ENCODE results near the gene BICRA. TPM values are rescaled to one million over a fixed set of nuclear protein-coding genes. Genes with fewer than 3 reads are reported as not detected.

BICRA gene
- total RNA-seq, 1 donor from 2014 or later = 15.9 TPM

DNA sequence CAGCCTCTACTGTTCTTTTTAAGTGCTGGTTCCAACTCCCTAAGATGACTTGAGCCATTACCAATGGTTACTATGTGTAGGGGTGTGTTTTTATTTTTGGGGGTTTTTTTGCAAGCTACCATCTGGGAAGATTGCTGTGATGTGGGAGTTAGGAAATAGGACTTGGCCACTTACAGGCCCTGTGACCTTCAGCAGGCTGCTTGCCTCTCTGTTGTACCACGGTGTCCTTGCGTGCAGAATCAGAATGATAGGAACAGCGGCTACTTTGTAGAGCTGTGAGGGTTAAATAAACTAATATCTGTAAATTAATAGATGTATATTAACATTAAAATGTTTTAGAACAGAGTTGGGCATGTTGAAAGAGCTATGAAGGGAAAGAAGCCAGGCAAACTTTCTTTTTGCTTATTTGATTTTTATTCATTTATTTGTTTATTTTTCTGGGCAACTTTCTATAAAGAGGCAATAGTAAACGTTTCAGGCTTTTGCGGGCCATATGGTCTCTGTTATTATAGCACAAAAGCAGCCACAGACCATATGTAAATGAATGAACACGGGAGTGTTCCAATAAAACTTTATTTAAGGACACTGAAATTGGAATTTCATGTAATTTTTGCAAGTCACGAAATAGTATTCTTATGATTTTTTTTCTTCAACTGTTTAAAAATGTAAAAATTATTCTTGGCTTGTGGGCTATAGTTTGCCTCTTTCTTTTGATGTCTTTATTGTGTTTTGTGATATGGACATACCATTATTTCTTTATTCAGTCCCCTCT, 77.9 kb downstream of the BICRA start:
- H3K27ac ChIP-seq = no peak overlapping the region
- TF ChIP-seq, protein P1, sequence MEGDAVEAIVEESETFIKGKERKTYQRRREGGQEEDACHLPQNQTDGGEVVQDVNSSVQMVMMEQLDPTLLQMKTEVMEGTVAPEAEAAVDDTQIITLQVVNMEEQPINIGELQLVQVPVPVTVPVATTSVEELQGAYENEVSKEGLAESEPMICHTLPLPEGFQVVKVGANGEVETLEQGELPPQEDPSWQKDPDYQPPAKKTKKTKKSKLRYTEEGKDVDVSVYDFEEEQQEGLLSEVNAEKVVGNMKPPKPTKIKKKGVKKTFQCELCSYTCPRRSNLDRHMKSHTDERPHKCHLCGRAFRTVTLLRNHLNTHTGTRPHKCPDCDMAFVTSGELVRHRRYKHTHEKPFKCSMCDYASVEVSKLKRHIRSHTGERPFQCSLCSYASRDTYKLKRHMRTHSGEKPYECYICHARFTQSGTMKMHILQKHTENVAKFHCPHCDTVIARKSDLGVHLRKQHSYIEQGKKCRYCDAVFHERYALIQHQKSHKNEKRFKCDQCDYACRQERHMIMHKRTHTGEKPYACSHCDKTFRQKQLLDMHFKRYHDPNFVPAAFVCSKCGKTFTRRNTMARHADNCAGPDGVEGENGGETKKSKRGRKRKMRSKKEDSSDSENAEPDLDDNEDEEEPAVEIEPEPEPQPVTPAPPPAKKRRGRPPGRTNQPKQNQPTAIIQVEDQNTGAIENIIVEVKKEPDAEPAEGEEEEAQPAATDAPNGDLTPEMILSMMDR (IDR thresholded peaks at IDR 0.05) = no peak
- intact Hi-C loops (cut with DNase I) = no loop called here
- ATAC-seq (no peak), DNase-seq (no peak)
- H3K36me3 ChIP-seq = peaks cover 21% of the 10 kb centered on the region
- no peaks in the 10 kb centered on the region for H3K4me1 ChIP-seq
- no peaks in the 10 kb centered on the region for H3K27me3 ChIP-seq
- no peak overlapping the region for H3K4me3 ChIP-seq
- no peaks in the 10 kb centered on the region for H3K9me3 ChIP-seq

DNA sequence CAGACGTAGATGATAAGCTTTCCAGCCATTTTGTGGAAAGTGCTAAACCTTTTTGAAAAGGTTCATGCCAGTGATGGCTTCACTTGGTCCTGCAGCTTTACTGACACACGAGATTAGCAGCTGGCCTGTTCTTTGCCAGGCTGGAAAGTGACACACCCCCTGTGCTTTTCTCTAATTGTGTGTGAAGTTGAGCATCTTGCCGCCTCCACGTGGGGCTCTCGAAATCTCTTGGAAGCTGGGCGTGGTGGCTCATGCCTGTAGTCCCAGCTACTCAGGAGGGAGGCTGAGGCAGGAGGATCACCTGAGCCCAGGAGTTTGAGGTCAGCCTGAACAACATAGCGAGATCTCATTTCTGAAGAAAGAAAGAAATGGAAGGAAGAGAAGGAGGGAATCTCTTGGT, 79.0 kb downstream of the BICRA start:
- Histone ChIP-seq H3K9me3 (no peaks in the 10 kb centered on the region), H3K36me3 (peaks cover 28% of the 10 kb centered on the region), H3K27me3 (no peaks in the 10 kb centered on the region), H3K27ac (no peak overlapping the region), H3K4me1 (no peaks in the 10 kb centered on the region), H3K4me3 (no peak overlapping the region)
- ATAC-seq (no peak), DNase-seq (no peak)
- TF ChIP-seq, protein P1 (IDR thresholded peaks at IDR 0.05) = no peak
- intact Hi-C loops (cut with DNase I) = no loop called here

DNA sequence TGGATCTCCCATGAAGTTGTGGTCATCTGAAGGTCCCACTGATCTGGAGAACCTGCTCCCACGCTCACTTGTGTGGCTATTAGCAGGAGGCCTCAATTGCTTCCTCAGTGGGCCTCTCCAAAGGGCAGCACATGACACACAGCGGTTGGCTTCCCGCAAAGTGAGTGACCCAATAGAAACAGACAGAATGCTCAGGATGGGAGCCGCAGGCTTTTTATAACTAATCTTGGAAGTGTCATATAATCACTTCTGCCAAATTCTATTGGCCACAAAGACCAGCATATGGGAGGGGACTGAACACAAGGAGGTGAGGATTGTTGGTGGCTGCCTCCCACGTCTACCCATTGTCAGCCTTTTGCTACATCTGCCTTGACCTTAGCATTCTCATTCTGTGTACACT, 82.2 kb downstream of the BICRA start:
- no peak overlapping the region for H3K27ac ChIP-seq
- H3K27me3 ChIP-seq = no peaks in the 10 kb centered on the region
- H3K9me3 ChIP-seq = no peaks in the 10 kb centered on the region
- TF ChIP-seq, protein P1 (IDR thresholded peaks at IDR 0.05) = no peak
- no peaks in the 10 kb centered on the region for H3K4me1 ChIP-seq
- DNase-seq = no peak
- H3K36me3 ChIP-seq = peaks cover 20% of the 10 kb centered on the region
- no peak overlapping the region for H3K4me3 ChIP-seq
- no peak for ATAC-seq
- intact Hi-C loops (cut with DNase I) = loop anchor here (10.0 kb wide), 1 partner anchor 76 kb away; no protein-coding TSS in a partner anchor

DNA sequence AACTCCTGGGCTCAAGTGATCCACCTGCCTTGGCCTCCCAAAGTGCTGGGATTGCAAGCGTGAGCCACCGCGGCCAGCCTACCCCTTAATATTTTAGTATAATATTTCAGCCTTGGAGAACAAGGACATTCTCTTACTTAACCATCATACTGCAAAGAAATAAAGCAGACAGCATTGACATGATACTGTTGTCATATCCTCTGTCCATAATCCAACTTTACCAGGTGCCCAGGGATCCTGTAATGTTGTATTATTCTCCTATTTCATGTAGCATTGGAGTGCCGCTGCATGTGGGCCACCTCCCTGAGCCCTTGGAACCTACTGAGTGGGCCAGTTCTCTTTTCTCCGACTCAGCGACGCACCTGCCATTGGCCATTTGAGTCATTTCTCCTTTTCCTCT, 82.8 kb downstream of the BICRA start:
- TF ChIP-seq, protein P1 (IDR thresholded peaks at IDR 0.05) = no peak
- intact Hi-C loops (cut with DNase I) = loop anchor here (10.0 kb wide), 1 partner anchor 77 kb away; no protein-coding TSS in a partner anchor
- no peak for ATAC-seq
- no peaks in the 10 kb centered on the region for H3K4me1 ChIP-seq
- H3K27me3 ChIP-seq = no peaks in the 10 kb centered on the region
- peaks cover 20% of the 10 kb centered on the region for H3K36me3 ChIP-seq
- no peaks in the 10 kb centered on the region for H3K9me3 ChIP-seq
- no peak overlapping the region for H3K4me3 ChIP-seq
- H3K27ac ChIP-seq = no peak overlapping the region
- no peak for DNase-seq

- Histone ChIP-seq H3K27ac (no peak overlapping the region), H3K4me1 (no peaks in the 10 kb centered on the region), H3K27me3 (no peaks in the 10 kb centered on the region), H3K9me3 (no peaks in the 10 kb centered on the region), H3K4me3 (no peak overlapping the region), H3K36me3 (peaks cover 20% of the 10 kb centered on the region)
- ATAC-seq = no peak
- intact Hi-C loops (cut with DNase I) = loop anchor here (10.0 kb wide), 1 partner anchor 79 kb away; no protein-coding TSS in a partner anchor
- TF ChIP-seq, protein P1 (IDR thresholded peaks at IDR 0.05) = no peak
- no peak for DNase-seq
These were observed 84.6 kb downstream of the BICRA start for GRCh38 chr19:47693489-47693888.
